Measurements from ENCODE around the gene JAG1.

DNA sequence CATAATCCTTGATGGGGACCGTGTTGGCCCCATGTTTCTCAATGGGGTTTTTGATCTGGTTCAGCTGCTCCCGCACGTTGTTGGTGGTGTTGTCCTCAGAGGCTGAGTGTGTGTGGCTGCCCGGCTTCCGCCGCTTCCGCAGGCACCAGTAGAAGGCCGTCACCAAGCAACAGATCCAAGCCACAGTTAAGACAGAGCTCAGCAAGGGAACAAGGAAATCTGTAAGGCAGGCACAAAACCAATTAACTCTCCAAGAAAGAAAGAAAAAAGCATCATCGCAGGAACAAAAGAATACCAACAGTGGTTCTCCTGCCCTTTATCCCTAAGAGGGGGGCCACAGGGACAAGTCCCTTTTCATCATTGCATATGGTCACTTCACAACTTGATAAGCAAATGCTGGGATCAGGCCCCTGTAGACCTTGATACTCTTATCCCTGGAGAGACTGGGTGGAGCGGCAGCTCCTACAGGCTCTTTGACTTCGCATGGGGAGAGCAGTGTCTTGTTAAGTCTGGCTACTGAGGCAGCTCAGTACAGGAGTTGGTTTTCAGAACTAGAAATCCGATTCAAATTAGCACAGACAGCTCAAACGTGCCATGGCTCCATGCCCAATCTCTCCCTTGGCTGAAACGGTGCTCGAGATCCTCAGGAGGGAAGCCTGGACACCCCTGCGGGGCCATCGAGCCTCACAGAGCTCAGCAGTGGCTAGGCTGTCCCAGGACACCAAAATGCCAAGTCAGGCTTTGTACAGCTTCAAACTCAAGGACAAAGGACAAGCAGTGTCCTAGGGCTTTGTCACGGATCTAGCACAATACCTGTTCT is 33.9 kb downstream of the JAG1 start:
- TF ChIP-seq ZNF174 (tag by site-specific recombination; IDR thresholded peaks at IDR 0.05) (no peak), ZNF747 (tag by site-specific recombination; IDR thresholded peaks at IDR 0.05) (no peak), MYNN (tag by site-specific recombination; IDR thresholded peaks at IDR 0.05; ENCODE audit: borderline replicate concordance) (no peak), ZNF121 (tag by site-specific recombination; IDR thresholded peaks at IDR 0.05) (no peak)
- TF ChIP-seq, protein P1, sequence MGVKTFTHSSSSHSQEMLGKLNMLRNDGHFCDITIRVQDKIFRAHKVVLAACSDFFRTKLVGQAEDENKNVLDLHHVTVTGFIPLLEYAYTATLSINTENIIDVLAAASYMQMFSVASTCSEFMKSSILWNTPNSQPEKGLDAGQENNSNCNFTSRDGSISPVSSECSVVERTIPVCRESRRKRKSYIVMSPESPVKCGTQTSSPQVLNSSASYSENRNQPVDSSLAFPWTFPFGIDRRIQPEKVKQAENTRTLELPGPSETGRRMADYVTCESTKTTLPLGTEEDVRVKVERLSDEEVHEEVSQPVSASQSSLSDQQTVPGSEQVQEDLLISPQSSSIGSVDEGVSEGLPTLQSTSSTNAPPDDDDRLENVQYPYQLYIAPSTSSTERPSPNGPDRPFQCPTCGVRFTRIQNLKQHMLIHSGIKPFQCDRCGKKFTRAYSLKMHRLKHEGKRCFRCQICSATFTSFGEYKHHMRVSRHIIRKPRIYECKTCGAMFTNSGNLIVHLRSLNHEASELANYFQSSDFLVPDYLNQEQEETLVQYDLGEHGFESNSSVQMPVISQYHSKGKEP (tag by site-specific recombination; IDR thresholded peaks at IDR 0.05), result no peak
- TF ChIP-seq, protein P2, sequence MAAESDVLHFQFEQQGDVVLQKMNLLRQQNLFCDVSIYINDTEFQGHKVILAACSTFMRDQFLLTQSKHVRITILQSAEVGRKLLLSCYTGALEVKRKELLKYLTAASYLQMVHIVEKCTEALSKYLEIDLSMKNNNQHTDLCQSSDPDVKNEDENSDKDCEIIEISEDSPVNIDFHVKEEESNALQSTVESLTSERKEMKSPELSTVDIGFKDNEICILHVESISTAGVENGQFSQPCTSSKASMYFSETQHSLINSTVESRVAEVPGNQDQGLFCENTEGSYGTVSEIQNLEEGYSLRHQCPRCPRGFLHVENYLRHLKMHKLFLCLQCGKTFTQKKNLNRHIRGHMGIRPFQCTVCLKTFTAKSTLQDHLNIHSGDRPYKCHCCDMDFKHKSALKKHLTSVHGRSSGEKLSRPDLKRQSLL (tag by site-specific recombination; IDR thresholded peaks at IDR 0.05), result no peak

Data from HEK293 (cell line).